OCI-LY1 (cell line): ENCODE data around the gene SORT1.

Experiments used
- H2AFZ ChIP-seq: fragments of 200-600 bp; sonication (generic), shearing (Covaris generic); 2 replicates; pipeline ENCODE4 v1.6.0; 2014; ENCODE audit warnings: antibody characterized with exemption, mild to moderate bottlenecking, low read length
- H3F3A ChIP-seq: fragments of 200-600 bp; sonication (generic), shearing (Covaris generic); 2 replicates; pipeline ENCODE4 v1.6.0; 2014; ENCODE audit warnings: mild to moderate bottlenecking, antibody characterized with exemption, low read length, moderate library complexity; ENCODE audit not compliant: insufficient read depth
- H3K27ac ChIP-seq: fragments of 200-600 bp; sonication (generic); 2 replicates; pipeline ENCODE4 v1.5.1; 2014; ENCODE audit warnings: low read length, mixed run types, mild to moderate bottlenecking, low read depth; ENCODE audit not compliant: poor library complexity, severe bottlenecking
- H3K27me3 ChIP-seq: fragments of 200-600 bp; sonication (generic); 2 replicates; pipeline ENCODE4 v1.6.0; 2014; ENCODE audit warnings: antibody characterized with exemption, mild to moderate bottlenecking, low read length, moderate library complexity; ENCODE audit not compliant: insufficient read depth
- H3K36me3 ChIP-seq: fragments of 200-600 bp; sonication (generic); 2 replicates; pipeline ENCODE4 v1.6.1; 2014; ENCODE audit warnings: mild to moderate bottlenecking, antibody characterized with exemption, low read length, moderate library complexity, mixed read lengths; ENCODE audit not compliant: insufficient read depth
- H3K4me1 ChIP-seq: fragments of 200-600 bp; sonication (generic); 2 replicates; pipeline ENCODE4 v1.5.1; 2014; ENCODE audit warnings: mild to moderate bottlenecking, low read length, moderate library complexity; ENCODE audit not compliant: insufficient read depth, severe bottlenecking
- H3K4me2 ChIP-seq: fragments of 200-600 bp; sonication (generic), shearing (Covaris generic); 2 replicates; pipeline ENCODE4 v1.6.1; 2014; ENCODE audit warnings: low read length
- H3K4me3 ChIP-seq: fragments of 200-600 bp; sonication (generic); 2 replicates; pipeline ENCODE4 v1.5.1; 2014; ENCODE audit warnings: low read length, low read depth, mild to moderate bottlenecking, mixed read lengths; ENCODE audit not compliant: poor library complexity, severe bottlenecking
- H3K79me2 ChIP-seq: fragments of 200-600 bp; shearing (Covaris generic); 2 replicates; pipeline ENCODE4 v1.6.1; 2016; ENCODE audit warnings: mixed run types, low read length, mixed read lengths; ENCODE audit not compliant: insufficient read depth
- H3K9ac ChIP-seq: fragments of 200-600 bp; sonication (generic), shearing (Covaris generic); 2 replicates; pipeline ENCODE4 v1.6.1; 2014; ENCODE audit warnings: mild to moderate bottlenecking, low read length, mixed read lengths
- H3K9me2 ChIP-seq: fragments of 200-600 bp; sonication (generic), shearing (Covaris generic); 2 replicates; pipeline ENCODE4 v1.6.1; 2014; ENCODE audit warnings: low read depth, mild to moderate bottlenecking, low read length, mixed read lengths
- H3K9me3 ChIP-seq: fragments of 200-600 bp; shearing (Covaris generic); 2 replicates; pipeline ENCODE4 v1.6.1; 2014; ENCODE audit warnings: low read length, mixed read lengths
- H4K20me1 ChIP-seq: fragments of 200-600 bp; sonication (generic), shearing (Covaris generic); 2 replicates; pipeline ENCODE4 v1.6.0; 2016; ENCODE audit warnings: mild to moderate bottlenecking, low read length; ENCODE audit not compliant: insufficient read depth
- EZH2 ChIP-seq: fragments of 200-600 bp; sonication (generic), shearing (Covaris generic); IDR thresholded peaks from 2 replicates; pipeline ENCODE4 v1.8.0; 2017; ENCODE audit warnings: borderline replicate concordance, mixed run types, mild to moderate bottlenecking, antibody characterized with exemption, low read length, moderate library complexity, mixed read lengths
- TF ChIP-seq, protein P1 (sequence below): fragments of 200-600 bp; sonication (generic), shearing (Covaris generic); IDR thresholded peaks from 2 replicates; pipeline ENCODE4 v1.5.1; 2017; ENCODE audit warnings: mild to moderate bottlenecking, antibody characterized with exemption, low read length, moderate library complexity, mixed read lengths

The SORT1 gene

GRCh38 chr1:109259674-109260557 is 137.8 kb downstream of the SORT1 start:
- H3K9ac ChIP-seq, result no peak overlapping the region
- H3K36me3 ChIP-seq, result no peaks in the 10 kb centered on the region
- no peaks in the 10 kb centered on the region for H3K9me2 ChIP-seq
- H3K79me2 ChIP-seq, result no peaks in the 10 kb centered on the region
- H3K9me3 ChIP-seq, result no peaks in the 10 kb centered on the region
- TF ChIP-seq, protein P1, sequence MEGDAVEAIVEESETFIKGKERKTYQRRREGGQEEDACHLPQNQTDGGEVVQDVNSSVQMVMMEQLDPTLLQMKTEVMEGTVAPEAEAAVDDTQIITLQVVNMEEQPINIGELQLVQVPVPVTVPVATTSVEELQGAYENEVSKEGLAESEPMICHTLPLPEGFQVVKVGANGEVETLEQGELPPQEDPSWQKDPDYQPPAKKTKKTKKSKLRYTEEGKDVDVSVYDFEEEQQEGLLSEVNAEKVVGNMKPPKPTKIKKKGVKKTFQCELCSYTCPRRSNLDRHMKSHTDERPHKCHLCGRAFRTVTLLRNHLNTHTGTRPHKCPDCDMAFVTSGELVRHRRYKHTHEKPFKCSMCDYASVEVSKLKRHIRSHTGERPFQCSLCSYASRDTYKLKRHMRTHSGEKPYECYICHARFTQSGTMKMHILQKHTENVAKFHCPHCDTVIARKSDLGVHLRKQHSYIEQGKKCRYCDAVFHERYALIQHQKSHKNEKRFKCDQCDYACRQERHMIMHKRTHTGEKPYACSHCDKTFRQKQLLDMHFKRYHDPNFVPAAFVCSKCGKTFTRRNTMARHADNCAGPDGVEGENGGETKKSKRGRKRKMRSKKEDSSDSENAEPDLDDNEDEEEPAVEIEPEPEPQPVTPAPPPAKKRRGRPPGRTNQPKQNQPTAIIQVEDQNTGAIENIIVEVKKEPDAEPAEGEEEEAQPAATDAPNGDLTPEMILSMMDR, result no peak
- TF ChIP-seq EZH2, result no peak
- H3K4me3 ChIP-seq, result no peak overlapping the region
- no peak overlapping the region for H2AFZ ChIP-seq
- H3K27me3 ChIP-seq, result no peaks in the 10 kb centered on the region
- no peaks in the 10 kb centered on the region for H3K4me1 ChIP-seq
- H3K27ac ChIP-seq, result no peak overlapping the region
- H3F3A ChIP-seq, result no peaks in the 10 kb centered on the region
- no peaks in the 10 kb centered on the region for H4K20me1 ChIP-seq
- H3K4me2 ChIP-seq, result no peak overlapping the region
